ENCODE data around the gene RSBN1L.

The RSBN1L gene

DNA sequence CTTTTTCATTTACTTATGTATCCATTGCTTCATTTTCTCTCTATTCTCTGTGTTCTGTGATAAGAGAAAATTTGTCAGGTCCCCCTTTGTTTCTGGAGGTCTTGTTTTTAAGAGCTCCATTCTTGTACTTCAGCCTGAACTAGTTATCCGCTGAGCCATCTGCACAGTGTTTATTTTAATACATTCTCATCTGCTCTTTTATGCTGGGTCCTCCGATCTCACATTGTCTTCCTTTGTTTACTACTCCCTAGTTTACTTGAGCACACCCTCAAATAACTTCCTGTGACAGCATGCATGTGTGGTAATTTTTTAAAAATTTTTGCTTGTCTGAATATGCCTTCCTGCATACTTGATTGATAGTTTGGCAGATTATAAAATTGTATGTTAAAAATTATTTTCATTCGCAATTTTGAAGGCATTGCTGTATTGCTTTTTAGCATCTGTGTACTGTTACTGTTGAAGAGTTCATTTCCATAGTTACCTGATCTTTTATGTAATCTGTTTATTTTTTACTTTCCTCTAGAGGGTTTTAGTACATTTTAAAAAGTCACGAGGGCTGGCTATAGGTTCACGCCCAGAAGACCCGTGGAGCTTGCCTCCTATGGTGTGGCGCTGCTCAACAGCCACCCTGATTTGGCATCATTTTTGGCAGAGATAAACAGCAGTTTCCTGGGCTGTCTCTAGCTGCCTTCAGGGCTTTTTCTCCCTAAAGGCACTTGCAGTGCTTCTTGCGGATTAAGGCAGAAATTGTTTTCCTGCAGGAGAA, 31.9 kb downstream of the RSBN1L start:
- no peak for DNase-seq (ENCODE audit: low read depth in 3 of 3, low spot score in 1 of 3)

DNA sequence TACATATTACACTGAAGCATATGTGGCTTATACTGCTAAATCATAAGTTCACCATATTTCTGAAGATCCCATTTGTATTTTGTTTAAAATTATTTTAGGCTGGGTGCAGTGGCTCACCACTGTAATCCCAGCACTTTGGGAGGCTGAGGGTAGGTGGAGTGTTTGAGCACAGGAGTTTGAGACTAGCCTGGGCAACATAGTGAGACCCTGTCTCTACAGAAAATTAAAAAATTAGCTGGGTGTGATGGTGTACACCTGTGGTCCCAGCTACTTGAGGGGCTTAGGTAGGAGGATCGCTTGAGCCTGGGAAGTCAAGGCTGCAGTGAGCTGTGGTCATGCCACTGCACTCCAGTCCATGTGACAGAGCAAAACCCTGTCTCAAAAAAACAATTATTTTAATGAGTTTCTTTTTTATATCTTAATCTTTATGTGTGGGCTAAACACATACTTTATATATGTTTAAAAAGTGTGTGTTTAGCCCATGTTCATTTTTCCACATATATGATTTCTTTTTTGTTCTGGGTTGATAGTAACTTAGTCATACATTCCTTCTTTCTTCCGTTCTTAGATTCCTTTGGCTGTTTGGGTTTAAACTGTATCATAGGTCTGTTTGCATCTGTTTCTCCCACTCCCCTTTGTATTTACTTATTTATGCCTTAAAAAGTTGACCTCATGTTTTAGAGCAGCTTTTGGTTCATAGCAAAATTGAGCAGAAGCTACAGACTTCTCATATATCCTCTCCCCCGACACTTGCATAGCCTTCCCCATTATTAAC, 33.5 kb downstream of the RSBN1L start:
- DNase-seq (ENCODE audit: low read depth in 3 of 3, low spot score in 1 of 3) = no peak

DNA sequence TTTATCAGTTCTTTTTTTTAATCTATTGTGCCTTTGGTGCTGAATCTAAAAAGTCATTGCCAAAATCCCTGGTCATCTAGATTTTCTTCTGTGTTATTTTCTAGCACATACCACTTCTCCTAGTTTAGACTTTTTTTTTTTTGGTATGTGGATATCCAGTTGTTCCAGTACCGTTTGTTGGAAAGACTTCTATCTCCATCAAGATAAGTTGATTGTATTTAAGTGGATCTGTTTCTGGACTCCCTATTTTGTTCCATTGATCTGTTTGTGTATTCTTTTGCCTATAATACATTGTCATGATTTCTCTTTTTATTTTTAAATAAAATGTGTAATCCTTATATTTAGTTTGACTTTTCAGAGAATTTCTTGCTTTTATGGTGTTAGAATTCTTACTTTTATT, 35.5 kb downstream of the RSBN1L start:
- no peak for DNase-seq (ENCODE audit: low read depth in 3 of 3, low spot score in 1 of 3)

DNA sequence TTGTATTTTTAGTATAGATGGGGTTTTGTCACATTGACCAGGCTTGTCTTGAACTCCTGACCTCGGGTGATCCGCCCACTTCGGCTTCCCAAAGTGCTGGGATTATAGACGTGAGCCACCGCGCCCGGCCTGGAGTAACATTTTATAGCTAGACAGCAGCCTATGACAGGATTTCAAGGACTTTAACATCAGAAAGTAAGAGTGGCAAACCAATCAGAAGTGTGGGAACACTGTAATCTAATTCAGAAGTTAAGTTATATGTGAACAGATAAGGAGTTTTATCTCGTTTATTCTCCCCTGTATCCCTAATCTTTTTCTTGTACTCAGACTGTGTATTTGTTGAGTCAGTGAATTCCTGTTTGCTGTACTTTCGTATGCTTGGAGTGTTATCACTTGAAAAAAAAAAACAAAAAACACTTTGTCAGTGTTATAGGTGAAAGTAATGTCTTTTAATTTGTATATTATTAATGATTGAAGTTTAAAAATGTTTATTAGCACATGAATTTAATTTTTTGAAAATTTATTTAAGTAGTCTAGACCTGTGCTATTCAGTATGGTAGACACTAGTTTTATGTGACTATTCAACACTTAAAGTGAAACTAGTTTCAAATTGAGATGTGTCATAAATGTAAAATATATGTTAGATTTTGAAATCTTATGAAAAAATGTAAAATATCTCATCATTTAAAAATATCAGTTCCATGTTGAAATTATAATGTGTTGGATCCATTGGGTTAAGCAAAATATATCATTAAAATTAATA, 38.6 kb downstream of the RSBN1L start:
- no peak for DNase-seq (ENCODE audit: low read depth in 3 of 3, low spot score in 1 of 3)

DNA sequence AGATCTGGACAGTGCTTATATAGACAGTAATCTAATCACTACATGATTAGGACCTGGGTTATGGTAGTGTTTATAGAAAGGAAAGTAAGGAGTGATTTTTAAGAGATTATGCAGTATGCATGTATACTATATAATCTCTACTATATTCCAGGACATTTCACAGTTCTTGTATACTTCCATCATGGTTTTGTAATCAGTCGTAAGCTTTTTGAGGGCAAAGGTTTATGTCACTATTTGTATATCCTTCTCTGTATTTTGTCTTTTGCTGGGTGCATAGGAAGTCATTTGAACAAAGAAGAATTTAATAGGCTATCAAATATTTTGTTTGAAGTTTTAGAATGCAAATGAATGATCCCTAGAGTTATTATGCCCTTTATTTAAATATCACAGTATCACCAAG, 39.2 kb downstream of the RSBN1L start:
- DNase-seq (ENCODE audit: low read depth in 3 of 3, low spot score in 1 of 3) = no peak

DNA sequence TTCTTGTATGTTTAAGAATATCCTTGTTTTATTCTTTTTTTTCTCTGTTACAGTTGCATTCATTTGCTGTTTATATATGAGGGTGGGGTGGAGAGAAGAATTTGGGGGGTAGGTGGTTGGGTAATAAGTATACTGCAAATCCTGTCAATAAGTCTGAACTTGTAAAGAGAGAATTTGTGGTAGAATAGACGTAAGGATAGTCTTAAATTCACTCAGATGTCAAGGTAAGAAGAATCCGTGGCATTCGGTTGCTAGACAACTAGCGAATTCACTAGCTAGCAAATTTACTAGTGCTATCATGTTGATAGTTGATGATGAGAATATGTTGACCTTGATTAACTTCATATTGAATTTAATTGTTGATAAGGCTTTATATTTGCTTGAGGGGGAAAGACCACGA, 40.7 kb downstream of the RSBN1L start:
- DNase-seq (ENCODE audit: low read depth in 3 of 3, low spot score in 1 of 3) = no peak

DNA sequence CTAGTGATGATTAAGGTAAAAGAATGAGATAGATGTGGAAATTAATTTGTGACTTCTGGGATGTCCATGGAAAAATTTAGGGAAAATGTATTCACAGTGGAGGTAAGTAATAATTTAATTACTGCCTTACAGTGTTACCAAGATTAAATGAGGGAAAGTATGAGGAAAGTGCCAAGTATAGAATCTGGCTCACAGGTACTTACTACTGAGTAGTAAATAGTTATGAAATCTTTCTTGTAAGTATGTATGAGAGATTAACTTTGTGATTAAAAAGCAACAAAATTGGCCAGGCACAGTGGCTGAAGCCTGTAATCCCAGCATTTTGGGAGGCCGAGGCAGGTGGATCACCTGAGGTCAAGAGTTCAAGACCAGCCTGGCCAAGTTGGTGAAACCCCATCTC, 42.1 kb downstream of the RSBN1L start:
- DNase-seq (ENCODE audit: low read depth in 3 of 3, low spot score in 1 of 3) = no peak

DNA sequence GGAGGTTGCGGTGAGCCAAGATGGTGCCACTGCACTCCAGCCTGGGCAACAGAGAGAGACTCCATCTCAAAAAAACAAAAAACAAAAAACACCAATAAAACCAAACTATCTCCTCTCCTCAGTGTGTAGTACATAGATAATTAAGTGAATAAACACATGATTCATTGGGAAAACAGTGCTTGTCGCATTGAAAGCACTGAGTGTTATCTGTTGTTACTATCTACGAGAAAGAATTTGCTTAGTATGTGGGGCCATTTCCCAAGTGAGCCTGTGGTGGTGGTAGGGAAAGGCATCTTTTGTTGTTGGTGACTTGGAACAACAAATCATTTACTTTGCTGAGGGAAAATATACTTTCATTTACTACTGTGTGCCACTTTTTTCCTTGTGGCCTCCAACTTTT, 42.6 kb downstream of the RSBN1L start:
- no peak for DNase-seq (ENCODE audit: low read depth in 3 of 3, low spot score in 1 of 3)

DNA sequence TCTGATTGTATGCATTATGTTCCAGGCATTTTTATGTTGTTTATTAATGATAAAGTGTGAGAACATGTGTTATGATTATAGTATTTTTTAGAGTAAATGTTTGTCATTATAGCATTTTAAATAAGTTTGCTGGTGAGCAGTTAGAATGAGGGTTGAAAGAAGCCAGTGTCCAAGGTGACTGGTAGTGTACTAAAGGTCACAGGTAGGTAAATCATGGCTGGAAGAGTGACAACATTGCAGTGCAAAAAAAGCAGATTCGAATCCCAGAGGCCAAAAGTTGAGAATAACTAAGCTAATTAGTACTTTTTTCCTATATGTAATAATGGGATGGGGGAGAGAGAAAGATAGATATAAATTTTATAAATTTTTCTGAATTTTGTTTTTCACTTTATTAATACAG, 44.0 kb downstream of the RSBN1L start:
- no peak for DNase-seq (ENCODE audit: low read depth in 3 of 3, low spot score in 1 of 3)

DNA sequence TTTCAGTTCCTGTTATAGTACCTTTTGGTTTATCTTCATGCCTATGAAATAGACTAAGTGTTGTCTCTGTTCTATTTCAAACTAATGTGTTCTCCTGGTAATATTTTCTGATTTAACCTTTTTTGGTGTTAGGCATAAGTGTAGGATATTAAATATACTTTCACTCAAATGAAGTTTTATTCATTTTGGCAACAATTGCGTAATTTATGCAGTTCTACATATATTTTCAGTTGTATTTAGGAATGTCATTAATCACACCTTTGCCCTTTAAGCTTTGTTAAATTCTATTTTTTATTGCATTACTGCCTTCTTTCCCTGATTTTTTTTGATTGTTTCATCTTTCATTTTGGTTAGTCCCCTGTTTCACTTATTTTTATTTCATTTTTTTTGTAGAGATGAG, 47.3 kb downstream of the RSBN1L start:
- DNase-seq (ENCODE audit: low read depth in 3 of 3, low spot score in 1 of 3) = no peak

DNA sequence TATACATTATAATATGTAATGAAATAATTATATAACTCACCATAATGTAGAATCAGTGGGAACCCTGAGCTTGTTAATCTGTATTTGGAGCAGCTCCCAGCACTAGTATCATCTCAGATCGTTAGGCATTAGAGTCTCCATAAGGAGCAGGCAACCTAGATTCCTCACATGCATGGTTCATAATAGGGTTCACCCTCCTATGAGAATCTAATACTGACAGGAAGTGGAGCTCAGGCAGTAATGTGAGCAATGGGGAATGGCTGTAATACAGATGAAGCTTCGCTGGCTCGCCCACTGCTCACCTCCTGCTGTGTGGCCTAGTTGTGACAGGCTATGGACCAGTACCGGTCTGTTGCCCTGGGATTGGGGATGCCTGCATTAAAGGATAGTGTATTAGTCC, 49.5 kb downstream of the RSBN1L start:
- no peak for DNase-seq (ENCODE audit: low read depth in 3 of 3, low spot score in 1 of 3)

DNA sequence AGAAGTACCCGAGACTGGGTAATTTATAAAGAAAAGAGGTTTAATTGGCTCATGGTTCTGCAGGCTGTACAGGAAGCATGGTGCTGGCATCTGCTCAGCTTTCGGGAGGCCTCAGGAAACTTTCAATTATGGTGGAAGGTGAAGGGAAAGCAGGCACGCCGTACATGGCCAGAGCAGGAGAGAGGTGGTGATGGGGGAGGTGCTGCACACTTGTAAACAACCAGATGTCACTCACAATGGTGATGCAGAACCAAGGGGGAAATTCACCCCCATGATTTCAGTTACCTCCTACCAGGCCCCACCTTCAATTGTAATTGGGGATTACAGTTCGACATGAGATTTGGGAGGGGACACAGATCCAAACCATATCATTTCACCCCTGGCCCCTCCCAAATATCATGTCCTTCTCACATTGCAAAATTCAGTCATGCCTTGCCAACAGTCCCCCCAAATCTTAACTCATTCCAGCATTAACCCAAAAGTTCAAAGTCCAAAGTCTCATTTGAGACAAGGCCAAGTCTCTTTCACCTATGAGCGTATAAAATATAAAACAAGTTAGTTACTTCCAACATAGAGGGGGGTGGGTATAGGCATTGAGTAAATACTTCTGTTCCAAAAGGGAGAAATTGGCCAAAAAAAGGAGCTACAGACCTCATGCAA, 50.0 kb downstream of the RSBN1L start:
- DNase-seq (ENCODE audit: low read depth in 3 of 3, low spot score in 1 of 3) = no peak

DNA sequence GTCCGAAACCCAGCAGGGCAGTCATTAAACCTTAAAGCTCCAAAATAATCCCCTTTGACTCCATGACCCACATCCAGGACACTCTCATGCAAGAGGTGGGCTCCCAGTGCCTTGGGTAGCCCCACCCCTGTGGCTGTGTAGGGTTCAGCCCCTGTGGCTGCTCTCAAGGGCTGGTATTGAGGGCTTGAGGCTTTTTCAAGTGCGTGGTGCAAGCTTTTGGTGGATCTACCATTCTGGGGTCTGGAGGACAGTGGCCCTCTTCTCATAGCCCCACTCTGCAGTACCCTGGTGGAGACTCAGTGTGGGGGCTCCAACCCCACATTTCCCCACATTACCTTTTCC, 50.5 kb downstream of the RSBN1L start:
- no peak for DNase-seq (ENCODE audit: low read depth in 3 of 3, low spot score in 1 of 3)

DNA sequence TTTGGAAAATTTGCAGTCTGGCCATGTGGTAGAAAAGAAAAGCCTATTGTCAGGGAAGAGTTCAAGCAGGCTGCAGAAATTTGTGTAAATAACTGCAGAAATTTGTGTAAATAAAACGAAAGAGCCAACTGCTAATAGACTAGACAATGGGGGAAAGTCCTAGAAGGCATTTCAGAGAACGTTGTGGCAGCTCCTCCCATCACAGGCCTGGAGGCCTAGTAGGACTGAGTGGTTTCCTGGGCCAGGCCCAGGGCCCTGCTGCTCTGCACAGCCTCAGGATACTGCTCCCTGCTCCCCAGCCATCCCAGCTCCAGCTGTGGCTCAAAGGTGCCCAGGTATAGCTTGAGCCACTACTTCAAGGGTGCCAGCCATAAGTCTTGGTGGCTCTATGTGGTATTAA, 50.9 kb downstream of the RSBN1L start:
- DNase-seq (ENCODE audit: low read depth in 3 of 3, low spot score in 1 of 3) = no peak

DNA sequence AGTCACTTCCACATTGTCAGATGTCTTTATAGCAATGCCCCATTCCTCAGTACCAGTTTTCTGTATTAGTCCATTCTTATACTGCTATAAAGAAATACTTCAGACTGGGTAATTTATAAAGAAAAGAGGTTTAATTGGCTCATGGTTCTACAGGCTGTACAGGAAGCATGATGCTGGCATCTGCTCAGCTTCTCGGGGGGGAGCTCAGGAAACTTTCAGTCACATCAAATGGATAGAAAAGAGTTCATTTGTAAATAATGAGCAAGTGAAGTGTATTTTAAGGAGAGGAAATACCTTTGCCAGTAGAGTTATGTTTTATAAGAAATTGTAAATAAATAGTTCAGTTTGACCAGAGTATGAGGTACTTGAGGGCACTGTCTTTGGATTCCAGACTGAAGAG, 51.5 kb downstream of the RSBN1L start:
- no peak for DNase-seq (ENCODE audit: low read depth in 3 of 3, low spot score in 1 of 3)

DNA sequence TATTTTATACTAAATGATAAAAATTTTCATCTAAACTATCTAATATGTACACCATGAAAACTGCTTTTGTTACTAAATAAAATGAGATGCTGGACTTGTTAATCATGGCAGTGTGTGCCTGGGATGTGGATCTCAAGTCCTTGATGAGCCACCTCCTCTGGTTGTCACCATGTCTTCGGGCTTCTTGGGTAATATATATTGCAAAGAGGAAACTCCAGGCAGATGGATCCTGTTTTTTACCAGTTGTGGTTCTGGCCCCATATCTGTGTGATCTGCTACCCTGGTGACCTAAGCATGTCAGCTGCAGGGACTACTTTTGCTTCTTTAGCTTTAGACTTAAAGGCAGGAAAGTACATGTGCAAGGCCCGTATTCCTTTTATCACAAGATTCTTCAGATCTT, 55.8 kb downstream of the RSBN1L start:
- no peak for DNase-seq (ENCODE audit: low read depth in 3 of 3, low spot score in 1 of 3)

DNA sequence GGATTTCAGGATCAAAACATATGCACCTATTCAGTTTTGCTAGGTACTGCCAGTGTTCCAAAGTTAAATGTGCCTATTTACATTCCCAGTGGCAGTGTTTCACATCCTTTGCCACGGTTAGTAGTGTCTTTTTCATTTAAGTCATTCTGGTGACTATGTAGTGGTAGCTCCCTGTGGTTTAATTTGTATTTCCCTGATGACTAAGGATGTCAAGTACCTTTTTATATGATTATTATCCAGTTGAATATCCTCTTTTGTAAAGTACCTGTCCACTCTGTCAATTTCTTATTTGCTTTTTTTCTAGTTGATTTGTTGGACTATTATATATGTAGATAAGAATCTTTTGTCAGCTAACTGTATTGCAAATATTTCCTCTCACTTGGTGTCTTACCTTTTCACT, 56.9 kb downstream of the RSBN1L start:
- no peak for DNase-seq (ENCODE audit: low read depth in 3 of 3, low spot score in 1 of 3)

DNA sequence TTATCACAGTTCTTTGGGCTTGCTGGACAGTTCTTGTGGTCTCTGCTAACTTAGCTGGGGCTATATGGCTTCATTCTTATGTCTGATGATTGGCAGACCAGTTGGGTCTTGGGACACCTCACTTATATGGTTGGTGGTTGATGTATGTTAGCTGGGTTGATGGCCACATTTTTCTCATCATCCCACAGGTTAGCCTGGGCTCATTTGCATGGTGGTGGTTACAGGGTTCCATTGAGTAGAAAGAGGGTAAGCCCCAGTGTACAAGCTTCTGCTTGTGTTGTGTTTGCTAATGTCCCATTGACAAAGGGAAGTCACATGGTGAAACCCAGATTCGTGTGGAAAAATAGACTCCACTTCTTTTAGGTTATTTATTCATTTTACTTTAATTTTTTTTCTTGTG, 61.3 kb downstream of the RSBN1L start:
- DNase-seq (ENCODE audit: low read depth in 3 of 3, low spot score in 1 of 3) = no peak

DNA sequence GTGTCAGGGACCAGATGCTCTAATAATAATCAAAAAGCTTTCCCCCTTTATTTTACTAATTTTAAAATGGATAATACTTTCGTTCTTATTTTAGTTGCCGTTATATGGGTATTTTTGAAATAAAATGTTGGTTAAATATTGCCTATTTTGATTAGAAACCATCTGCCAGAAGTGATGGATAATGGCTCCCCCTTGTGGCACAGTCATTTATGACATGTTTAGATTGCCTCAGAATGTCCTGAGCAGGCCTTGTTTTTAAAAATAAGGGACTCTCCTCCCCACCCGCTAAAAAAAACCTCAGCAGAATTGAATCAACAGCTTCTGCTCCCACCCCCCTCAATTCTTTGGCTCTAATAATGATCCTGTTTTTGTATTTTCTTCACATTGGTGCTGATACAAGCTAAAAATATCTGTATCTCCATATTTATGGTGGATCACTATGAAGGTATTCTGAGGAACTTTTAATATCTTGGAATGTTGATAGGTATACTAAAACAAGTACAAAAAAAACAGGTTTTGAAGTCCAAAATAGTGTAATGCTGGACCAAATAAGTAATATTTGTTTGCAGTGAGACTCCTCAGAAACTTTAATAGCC, 63.1 kb downstream of the RSBN1L start:
- DNase-seq (ENCODE audit: low read depth in 3 of 3, low spot score in 1 of 3) = peak in 2 of 3 donors; percentile 42 to 46

DNA sequence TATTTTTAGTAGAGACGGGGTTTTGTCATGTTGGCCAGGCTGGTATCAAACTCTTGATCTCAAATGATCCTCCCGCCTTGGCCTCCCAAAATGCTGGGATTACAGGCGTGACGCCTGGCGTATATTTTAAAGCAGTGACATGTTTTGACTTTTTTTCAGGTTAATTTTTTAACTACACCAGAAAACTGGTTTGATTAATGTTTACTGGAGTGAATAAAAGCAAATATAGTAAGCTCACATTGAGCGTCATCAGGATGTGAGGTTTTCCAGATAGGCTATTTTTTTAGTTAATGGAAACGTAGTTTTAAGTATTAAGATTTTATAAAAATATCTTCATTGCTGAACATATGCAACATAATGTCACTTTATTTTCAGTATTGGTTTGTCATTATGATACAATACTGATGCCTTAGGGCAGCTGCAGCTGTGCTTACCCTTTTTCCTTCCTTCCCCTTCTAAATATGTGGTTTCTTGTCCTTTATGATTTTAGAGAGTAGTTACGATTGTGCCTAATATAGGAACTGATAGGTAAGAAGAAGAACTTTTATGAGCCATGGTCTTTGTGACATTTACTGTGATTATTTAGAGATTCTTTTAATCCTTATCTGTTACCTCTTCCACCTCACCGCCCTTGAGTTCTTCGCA, 64.7 kb downstream of the RSBN1L start:
- no peak for DNase-seq (ENCODE audit: low read depth in 3 of 3, low spot score in 1 of 3)

DNA sequence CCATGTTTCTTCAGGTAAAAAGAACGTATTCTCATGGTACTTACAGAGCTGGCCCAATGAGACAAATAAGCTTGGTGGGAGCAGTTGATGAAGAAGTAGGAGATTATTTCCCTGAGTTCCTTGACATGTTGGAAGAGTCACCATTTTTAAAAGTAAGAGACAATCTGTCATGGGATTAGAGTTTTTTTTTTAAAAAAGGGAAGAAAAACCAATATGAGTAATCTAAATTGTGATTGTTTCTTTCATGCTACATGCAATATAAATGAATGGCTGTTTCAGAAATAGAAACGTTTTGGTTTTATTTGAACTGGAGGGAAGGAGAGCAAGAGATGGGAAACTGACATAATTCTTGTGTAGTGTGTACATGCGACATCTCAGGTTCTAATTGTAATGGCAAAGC, 69.2 kb downstream of the RSBN1L start:
- no peak for DNase-seq (ENCODE audit: low read depth in 3 of 3, low spot score in 1 of 3)
